Measurements from ENCODE around the gene KRTAP10-2. TPM values are rescaled to one million over a fixed set of nuclear protein-coding genes. Genes with fewer than 3 reads are reported as not detected.
"Not testable (repeated sequence)": the region's sequence is repeated elsewhere in the genome, so short reads cannot be mapped to it uniquely, and the experiment has no call there.

The KRTAP10-2 gene
- total RNA-seq, 1 donor from 2014 or later: not detected

DNA sequence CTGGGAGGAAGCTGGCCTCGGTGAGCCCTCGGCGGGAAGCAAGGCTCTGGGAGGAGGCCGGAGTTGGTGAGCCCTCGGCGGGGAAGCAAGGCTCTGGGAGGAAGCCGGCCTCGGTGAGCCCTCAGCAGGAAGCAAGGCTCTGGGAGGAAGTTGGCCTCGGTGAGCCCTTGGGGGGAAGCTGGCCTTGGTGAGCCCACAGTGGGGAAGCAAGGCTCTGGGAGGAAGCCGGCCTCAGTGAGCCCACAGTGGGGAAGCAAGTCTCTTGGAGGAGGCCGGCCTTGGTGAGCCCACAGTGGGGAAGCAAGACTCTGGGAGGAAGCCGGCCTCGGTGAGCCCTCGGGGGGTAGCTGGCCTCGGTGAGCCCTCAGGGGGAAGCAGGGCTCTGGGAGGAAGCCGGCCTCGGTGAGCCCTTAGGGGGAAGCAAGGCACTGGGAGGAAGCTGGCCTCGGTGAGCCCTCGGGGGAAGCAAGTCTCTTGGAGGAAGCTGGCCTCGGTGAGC is 47.4 kb downstream of the KRTAP10-2 start:
- TF ChIP-seq, protein P1, sequence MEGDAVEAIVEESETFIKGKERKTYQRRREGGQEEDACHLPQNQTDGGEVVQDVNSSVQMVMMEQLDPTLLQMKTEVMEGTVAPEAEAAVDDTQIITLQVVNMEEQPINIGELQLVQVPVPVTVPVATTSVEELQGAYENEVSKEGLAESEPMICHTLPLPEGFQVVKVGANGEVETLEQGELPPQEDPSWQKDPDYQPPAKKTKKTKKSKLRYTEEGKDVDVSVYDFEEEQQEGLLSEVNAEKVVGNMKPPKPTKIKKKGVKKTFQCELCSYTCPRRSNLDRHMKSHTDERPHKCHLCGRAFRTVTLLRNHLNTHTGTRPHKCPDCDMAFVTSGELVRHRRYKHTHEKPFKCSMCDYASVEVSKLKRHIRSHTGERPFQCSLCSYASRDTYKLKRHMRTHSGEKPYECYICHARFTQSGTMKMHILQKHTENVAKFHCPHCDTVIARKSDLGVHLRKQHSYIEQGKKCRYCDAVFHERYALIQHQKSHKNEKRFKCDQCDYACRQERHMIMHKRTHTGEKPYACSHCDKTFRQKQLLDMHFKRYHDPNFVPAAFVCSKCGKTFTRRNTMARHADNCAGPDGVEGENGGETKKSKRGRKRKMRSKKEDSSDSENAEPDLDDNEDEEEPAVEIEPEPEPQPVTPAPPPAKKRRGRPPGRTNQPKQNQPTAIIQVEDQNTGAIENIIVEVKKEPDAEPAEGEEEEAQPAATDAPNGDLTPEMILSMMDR (IDR thresholded peaks at IDR 0.05): no peak
- no peaks in the 10 kb centered on the region for H3K36me3 ChIP-seq
- H3K4me3 ChIP-seq: no peak overlapping the region
- ATAC-seq (no peak), DNase-seq (no peak)
- no peaks in the 10 kb centered on the region for H3K4me1 ChIP-seq
- H3K27me3 ChIP-seq: peaks cover 4% of the 10 kb centered on the region
- no peaks in the 10 kb centered on the region for H3K9me3 ChIP-seq
- H3K27ac ChIP-seq: no peak overlapping the region
- intact Hi-C loops (cut with DNase I): no loop called here

DNA sequence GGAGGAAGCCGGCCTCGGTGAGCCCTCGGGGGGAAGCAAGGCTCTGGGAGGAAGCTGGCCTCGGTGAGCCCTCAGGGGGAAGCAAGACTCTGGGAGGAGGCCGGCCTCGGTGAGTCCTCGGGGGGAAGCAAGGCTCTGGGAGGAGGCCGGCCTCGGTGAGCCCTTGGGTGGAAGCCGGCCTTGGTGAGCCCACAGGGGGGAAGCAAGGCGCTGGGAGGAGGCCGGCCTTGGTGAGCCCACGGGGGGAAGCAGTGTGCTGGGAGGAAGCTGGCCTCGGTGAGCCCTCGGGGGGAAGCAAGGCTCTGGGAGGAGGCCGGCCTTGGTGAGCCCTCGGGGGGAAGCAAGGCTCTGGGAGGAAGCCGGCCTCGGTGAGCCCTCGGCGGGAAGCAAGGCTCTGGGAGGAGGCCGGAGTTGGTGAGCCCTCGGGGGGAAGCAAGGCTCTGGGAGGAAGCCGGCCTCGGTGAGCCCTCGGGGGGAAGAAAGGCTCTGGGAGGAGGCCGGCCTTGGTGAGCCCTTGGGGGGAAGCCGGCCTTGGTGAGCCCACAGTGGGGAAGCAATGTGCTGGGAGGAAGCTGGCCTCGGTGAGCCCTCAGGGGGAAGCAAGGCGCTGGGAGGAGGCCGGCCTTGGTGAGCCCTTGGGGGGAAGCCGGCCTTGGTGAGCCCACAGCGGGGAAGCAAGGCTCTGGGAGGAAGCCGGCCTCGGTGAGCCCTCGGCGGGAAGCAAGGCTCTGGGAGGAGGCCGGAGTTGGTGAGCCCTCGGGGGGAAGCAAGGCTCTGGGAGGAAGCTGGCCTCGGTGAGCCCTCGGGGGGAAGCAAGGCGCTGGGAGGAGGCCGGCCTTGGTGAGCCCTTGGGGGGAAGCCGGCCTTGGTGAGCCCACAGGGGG is 48.1 kb downstream of the KRTAP10-2 start:
- H3K4me3 ChIP-seq; DNase-seq; intact Hi-C loops (cut with DNase I); H3K27me3 ChIP-seq; H3K36me3 ChIP-seq; ATAC-seq; H3K4me1 ChIP-seq; H3K9me3 ChIP-seq; H3K27ac ChIP-seq: not testable (repeated sequence)

DNA sequence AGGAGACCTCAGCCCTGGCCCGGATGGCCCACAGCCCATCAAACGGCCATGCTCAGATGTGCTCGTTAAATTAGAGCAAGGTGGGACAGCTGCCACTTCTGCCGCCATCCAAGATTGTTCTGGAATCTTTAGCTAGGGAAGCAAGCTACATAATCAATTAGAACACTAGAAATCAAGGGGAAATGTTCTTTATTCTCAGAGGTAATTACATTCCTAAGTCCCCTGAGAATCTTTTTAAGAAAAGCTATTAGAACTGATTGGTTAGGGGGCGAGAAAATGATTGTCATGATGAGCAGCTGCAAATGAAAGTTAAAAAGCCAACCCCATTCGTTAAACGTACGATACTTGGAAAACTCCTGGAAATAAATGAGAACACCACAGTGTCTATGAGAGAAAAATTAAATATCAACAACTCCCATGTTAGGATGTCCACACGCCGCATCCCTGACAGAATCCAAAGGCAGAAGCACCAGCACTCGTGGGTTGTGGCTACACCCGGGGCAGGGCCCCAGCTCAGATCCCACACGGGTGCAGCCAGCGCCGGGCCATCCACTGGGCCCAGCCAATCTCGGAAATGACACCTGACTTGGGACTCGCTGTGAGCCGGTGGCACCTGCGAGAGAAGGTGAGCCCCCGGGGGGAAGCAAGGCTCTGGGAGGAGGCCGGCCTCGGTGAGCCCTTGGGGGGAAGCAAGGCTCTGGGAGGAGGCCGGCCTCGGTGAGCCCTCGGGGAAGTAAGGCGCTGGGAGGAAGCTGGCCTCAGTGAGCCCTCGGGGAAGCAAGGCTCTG is 48.9 kb downstream of the KRTAP10-2 start:
- H3K4me3 ChIP-seq: no peak overlapping the region
- H3K27me3 ChIP-seq: peaks cover 4% of the 10 kb centered on the region
- no peak for ATAC-seq
- no peaks in the 10 kb centered on the region for H3K9me3 ChIP-seq
- DNase-seq: no peak
- H3K4me1 ChIP-seq: no peaks in the 10 kb centered on the region
- intact Hi-C loops (cut with DNase I): no loop called here
- TF ChIP-seq, protein P1 (IDR thresholded peaks at IDR 0.05): no peak
- no peaks in the 10 kb centered on the region for H3K36me3 ChIP-seq
- H3K27ac ChIP-seq: no peak overlapping the region

Other genes with a start within 250 kb of the KRTAP10-2 start
- gene CFAP410, start 212.1 kb downstream of the KRTAP10-2 start, total RNA-seq: 25.4 TPM
- gene TRPM2, start 197.9 kb downstream of the KRTAP10-2 start, total RNA-seq: 10.0 TPM
- gene LRRC3, start 96.0 kb downstream of the KRTAP10-2 start, total RNA-seq: 3.6 TPM
- gene KRTAP10-1, start 11.3 kb downstream of the KRTAP10-2 start, total RNA-seq: not detected
- gene KRTAP10-3, start 7.3 kb upstream of the KRTAP10-2 start, total RNA-seq: not detected
- not detected for gene KRTAP10-4, start 22.2 kb upstream of the KRTAP10-2 start, total RNA-seq
- not detected for gene KRTAP10-5, start 29.1 kb upstream of the KRTAP10-2 start, total RNA-seq
- not detected for gene KRTAP10-6, start 41.0 kb upstream of the KRTAP10-2 start, total RNA-seq
- not detected for gene KRTAP10-7, start 49.1 kb upstream of the KRTAP10-2 start, total RNA-seq
- gene KRTAP10-8, start 60.6 kb upstream of the KRTAP10-2 start, total RNA-seq: not detected
- not detected for gene KRTAP10-9, start 75.6 kb upstream of the KRTAP10-2 start, total RNA-seq
- gene KRTAP10-10, start 85.9 kb upstream of the KRTAP10-2 start, total RNA-seq: not detected
- not detected for gene KRTAP10-11, start 94.9 kb upstream of the KRTAP10-2 start, total RNA-seq
- gene KRTAP12-4, start 103.2 kb upstream of the KRTAP10-2 start, total RNA-seq: not detected
- not detected for gene KRTAP12-3, start 106.4 kb upstream of the KRTAP10-2 start, total RNA-seq
- gene KRTAP12-2, start 115.4 kb upstream of the KRTAP10-2 start, total RNA-seq: not detected
- not detected for gene KRTAP12-1, start 130.7 kb upstream of the KRTAP10-2 start, total RNA-seq
- not detected for gene KRTAP10-12, start 145.7 kb upstream of the KRTAP10-2 start, total RNA-seq
- gene TSPEAR, start 160.1 kb upstream of the KRTAP10-2 start, total RNA-seq: 0.23 TPM

All from upper lobe of right lung (tissue), 1 donor.